ENCODE results near the gene RNASEH1. TPM values are rescaled to one million over a fixed set of nuclear protein-coding genes. Genes with fewer than 3 reads are reported as not detected.

RNASEH1 gene
- 10 to 100 TPM; 25.6 to 30.6 (median 26.3) TPM for total RNA-seq
- 22.7 TPM for total RNA-seq (2013)

- no peaks in the 10 kb centered on the region for H3K27me3 Mint-ChIP-seq (ENCODE audit: low read depth in 2 of 2)
- peak within 1 kb of the TSS; percentile 97 for H3K4me3 ChIP-seq (ENCODE audit: low read length)
- peaks cover 18% of the 10 kb centered on the region for H3K36me3 ChIP-seq (ENCODE audit: control insufficient read depth, insufficient read depth, low read length)
- H3K4me3 Mint-ChIP-seq: peak within 1 kb of the TSS; percentile 90
- WGBS (ENCODE audit: insufficient coverage): under 1% methylated on average over 66 of the region's 67 CpGs
- peaks cover 14% of the 10 kb centered on the region for H3K4me1 ChIP-seq (ENCODE audit: control insufficient read depth, insufficient read depth, low read length)
- H3K27me3 ChIP-seq (ENCODE audit: control insufficient read depth, insufficient read depth, low read length): no peaks in the 10 kb centered on the region
- peak within 1 kb of the TSS; percentile 97 for H3K27ac ChIP-seq (ENCODE audit: low read length)
- intact Hi-C loops (cut with micrococcal nuclease): loop anchor here (1.0 to 5.0 kb wide), 3 partner anchors 17 to 94 kb away; partner anchors contain the start of gene RPS7
- H3K9me3 Mint-ChIP-seq: no peaks in the 10 kb centered on the region
- TF ChIP-seq CTCF (IDR thresholded peaks at IDR 0.05): no peak
- H3K27ac Mint-ChIP-seq: peak within 1 kb of the TSS; percentile 91 to 98
- ATAC-seq: peak; percentile 95 to 100 (median 95)
- peaks cover 15 to 28% of the 10 kb centered on the region in 2 donors for H3K4me1 Mint-ChIP-seq
- no peaks in the 10 kb centered on the region for H3K9me3 ChIP-seq (ENCODE audit: control insufficient read depth, insufficient read depth, low read length)
- H3K36me3 Mint-ChIP-seq: no peaks in the 10 kb centered on the region
- DNase-seq: peak; percentile 99 to 100
Measured at GRCh38 chr2:3558205-3559014, at the start of gene RNASEH1. Gene RNASEH1 (minus strand): TSS chr2:3558333. CDS start chr2:3558260, 73 bp downstream.

GRCh38 chr2:3606370-3607201, 48.5 kb upstream of the RNASEH1 start:
- H3K4me1 ChIP-seq (ENCODE audit: control insufficient read depth, insufficient read depth, low read length): no peaks in the 10 kb centered on the region
- intact Hi-C loops (cut with micrococcal nuclease): no loop called here
- DNase-seq (no peak), ATAC-seq (no peak)
- 95% methylated on average over 37 of the region's 37 CpGs for WGBS (ENCODE audit: insufficient coverage)
- no peaks in the 10 kb centered on the region for H3K27me3 Mint-ChIP-seq (ENCODE audit: low read depth in 2 of 2)
- no peaks in the 10 kb centered on the region for H3K9me3 ChIP-seq (ENCODE audit: control insufficient read depth, insufficient read depth, low read length)
- H3K36me3 Mint-ChIP-seq: no peaks in the 10 kb centered on the region
- H3K27ac ChIP-seq (ENCODE audit: low read length): no peak overlapping the region
- no peaks in the 10 kb centered on the region for H3K27me3 ChIP-seq (ENCODE audit: control insufficient read depth, insufficient read depth, low read length)
- no peak overlapping the region for H3K4me3 ChIP-seq (ENCODE audit: low read length)
- H3K9me3 Mint-ChIP-seq: no peaks in the 10 kb centered on the region
- H3K27ac Mint-ChIP-seq: no peak overlapping the region
- TF ChIP-seq CTCF (IDR thresholded peaks at IDR 0.05): no peak
- H3K4me3 Mint-ChIP-seq: no peak overlapping the region
- H3K4me1 Mint-ChIP-seq: no peaks in the 10 kb centered on the region
- no peaks in the 10 kb centered on the region for H3K36me3 ChIP-seq (ENCODE audit: control insufficient read depth, insufficient read depth, low read length)

- Mint-ChIP-seq H3K4me3 (peak overlapping the region; percentile 35), H3K27ac (no peak overlapping the region), H3K4me1 (no peaks in the 10 kb centered on the region), H3K36me3 (no peaks in the 10 kb centered on the region), H3K27me3 (ENCODE audit: low read depth in 2 of 2) (no peaks in the 10 kb centered on the region), H3K9me3 (no peaks in the 10 kb centered on the region)
- intact Hi-C loops (cut with micrococcal nuclease): no loop called here
- Histone ChIP-seq H3K4me3 (ENCODE audit: low read length) (no peak overlapping the region), H3K27ac (ENCODE audit: low read length) (no peak overlapping the region), H3K4me1 (ENCODE audit: control insufficient read depth, insufficient read depth, low read length) (no peaks in the 10 kb centered on the region), H3K9me3 (ENCODE audit: control insufficient read depth, insufficient read depth, low read length) (no peaks in the 10 kb centered on the region), H3K36me3 (ENCODE audit: control insufficient read depth, insufficient read depth, low read length) (no peaks in the 10 kb centered on the region), H3K27me3 (ENCODE audit: control insufficient read depth, insufficient read depth, low read length) (no peaks in the 10 kb centered on the region)
- no peak for ATAC-seq
- TF ChIP-seq CTCF (IDR thresholded peaks at IDR 0.05): no peak
- 94% methylated on average over 11 of the region's 11 CpGs for WGBS (ENCODE audit: insufficient coverage)
- no peak for DNase-seq
Measured at GRCh38 chr2:3606028-3606369, 47.9 kb upstream of the RNASEH1 start.

Data from natural killer cell (primary cell).